HG02970 (cell line): ENCODE data around the gene JAKMIP3.

Experiments
- ATAC-seq: cut with Tn5 transposase; IDR thresholded peaks from one replicate; pipeline ENCODE4 v1.9.1; 2021; ENCODE audit warnings: mild to moderate bottlenecking, moderate library complexity, moderate number of reproducible peaks; ENCODE audit not compliant: unreplicated experiment, low FRiP score

Gene JAKMIP3

GRCh38 chr10:132096863-132097478 is 31.2 kb downstream of the JAKMIP3 start:
- ATAC-seq: no peak

GRCh38 chr10:132097609-132098377 is 32.0 kb downstream of the JAKMIP3 start:
- no peak for ATAC-seq

- ATAC-seq: no peak
These were observed 33.0 kb downstream of the JAKMIP3 start for GRCh38 chr10:132098539-132099388.

- no peak for ATAC-seq
These were observed 33.8 kb downstream of the JAKMIP3 start for GRCh38 chr10:132099389-132100090.

- ATAC-seq: no peak
These were observed 34.3 kb downstream of the JAKMIP3 start for GRCh38 chr10:132100091-132100481.

- no peak for ATAC-seq
These were observed 35.0 kb downstream of the JAKMIP3 start for GRCh38 chr10:132100556-132101349.

GRCh38 chr10:132101529-132101928 is 35.8 kb downstream of the JAKMIP3 start:
- no peak for ATAC-seq

- no peak for ATAC-seq
These were observed 36.4 kb downstream of the JAKMIP3 start for GRCh38 chr10:132102071-132102716.

GRCh38 chr10:132102717-132103110 is 37.0 kb downstream of the JAKMIP3 start:
- ATAC-seq: no peak

- ATAC-seq: no peak
These were observed 37.6 kb downstream of the JAKMIP3 start for GRCh38 chr10:132103116-132103910.

- no peak for ATAC-seq
These were observed 38.3 kb downstream of the JAKMIP3 start for GRCh38 chr10:132104062-132104461.

GRCh38 chr10:132104471-132105301 is 38.9 kb downstream of the JAKMIP3 start:
- no peak for ATAC-seq

GRCh38 chr10:132105302-132105995 is 39.7 kb downstream of the JAKMIP3 start:
- ATAC-seq: no peak

- no peak for ATAC-seq
These were observed 40.7 kb downstream of the JAKMIP3 start for GRCh38 chr10:132106431-132106830.

- ATAC-seq: no peak
These were observed 41.6 kb downstream of the JAKMIP3 start for GRCh38 chr10:132107186-132107948.
